MM.1S (cell line): ENCODE results near the gene SECTM1.

Experiments used
- DNase-seq: peaks from one replicate; pipeline ENCODE4 v3.0.0-alpha.2; 2015
- H2AFZ ChIP-seq: fragments of 300-600 bp; sonication (generic); 2 replicates; pipeline ENCODE4 v1.6.0; 2016; ENCODE audit warnings: antibody characterized with exemption, low read length
- H3F3A ChIP-seq: fragments of 300-600 bp; sonication (generic); 2 replicates; pipeline ENCODE4 v1.6.1; 2016; ENCODE audit warnings: mild to moderate bottlenecking, antibody characterized with exemption, low read length, moderate library complexity, mixed read lengths; ENCODE audit not compliant: insufficient read depth
- H3K27ac ChIP-seq: fragments of 300-600 bp; sonication (generic); 2 replicates; pipeline ENCODE4 v1.5.1; 2016; ENCODE audit warnings: mild to moderate bottlenecking, low read length
- H3K27me3 ChIP-seq: fragments of 300-600 bp; sonication (generic); replicated peaks from 2 replicates; pipeline ENCODE4 v1.6.0; 2016; ENCODE audit warnings: low read length; ENCODE audit not compliant: insufficient read depth
- H3K36me3 ChIP-seq: fragments of 300-600 bp; sonication (generic); replicated peaks from 2 replicates; pipeline ENCODE4 v1.6.1; 2016; ENCODE audit warnings: mild to moderate bottlenecking, low read length, mixed read lengths; ENCODE audit not compliant: insufficient read depth
- H3K4me1 ChIP-seq: fragments of 300-600 bp; sonication (generic); 2 replicates; pipeline ENCODE4 v1.6.1; 2016; ENCODE audit warnings: low read length, mixed read lengths
- H3K4me2 ChIP-seq: fragments of 300-600 bp; sonication (generic); 2 replicates; pipeline ENCODE4 v1.6.0; 2016; ENCODE audit warnings: low read depth, low read length
- H3K4me3 ChIP-seq: fragments of 300-600 bp; sonication (generic); 2 replicates; pipeline ENCODE4 v1.5.1; 2016; ENCODE audit warnings: low read length, mixed read lengths
- H3K79me2 ChIP-seq: fragments of 300-600 bp; sonication (generic); 2 replicates; pipeline ENCODE4 v1.6.1; 2016; ENCODE audit warnings: mixed run types, low read length, mixed read lengths
- H3K9ac ChIP-seq: fragments of 300-600 bp; sonication (generic); 2 replicates; pipeline ENCODE4 v1.6.1; 2016; ENCODE audit warnings: low read length, mixed read lengths
- H3K9me2 ChIP-seq: fragments of 300-600 bp; sonication (generic); replicated peaks from 2 replicates; pipeline ENCODE4 v1.6.1; 2016; ENCODE audit warnings: mild to moderate bottlenecking, low read length, mixed read lengths; ENCODE audit not compliant: insufficient read depth
- H3K9me3 ChIP-seq: fragments of 300-600 bp; sonication (generic); replicated peaks from 2 replicates; pipeline ENCODE4 v1.6.1; 2016; ENCODE audit warnings: mild to moderate bottlenecking, low read length, mixed read lengths; ENCODE audit not compliant: insufficient read depth
- H4K20me1 ChIP-seq: fragments of 300-600 bp; sonication (generic); 2 replicates; pipeline ENCODE4 v1.6.1; 2016; ENCODE audit warnings: mild to moderate bottlenecking, low read length, moderate library complexity, mixed read lengths; ENCODE audit not compliant: insufficient read depth
- CTCF ChIP-seq: fragments of 300-600 bp; sonication (generic); IDR thresholded peaks from 2 replicates; pipeline ENCODE4 v1.5.1; 2016; ENCODE audit warnings: antibody characterized with exemption, low read length, mixed read lengths
- EZH2 ChIP-seq: fragments of 300-600 bp; sonication (generic); optimal IDR thresholded peaks from 2 replicates; pipeline ENCODE3; 2017; ENCODE audit warnings: low read depth, mild to moderate bottlenecking, antibody characterized with exemption, low read length, mixed read lengths
- EZH2phosphoT487 ChIP-seq: fragments of 300-600 bp; sonication (generic); IDR thresholded peaks from 2 replicates; pipeline ENCODE4 v1.6.1; 2018; ENCODE audit warnings: antibody characterized with exemption, low read length

SECTM1 gene

GRCh38 chr17:82354804-82355308 lies 21.3 kb upstream of the SECTM1 start:
- H3F3A ChIP-seq, result peaks cover 28% of the 10 kb centered on the region
- no peaks in the 10 kb centered on the region for H3K79me2 ChIP-seq
- TF ChIP-seq EZH2phosphoT487 (no peak), EZH2 (no peak), CTCF (no peak)
- no peaks in the 10 kb centered on the region for H4K20me1 ChIP-seq
- H2AFZ ChIP-seq, result no peak overlapping the region
- no peak for DNase-seq
- no peaks in the 10 kb centered on the region for H3K9me2 ChIP-seq
- H3K4me3 ChIP-seq, result no peak overlapping the region
- peaks cover 59% of the 10 kb centered on the region for H3K4me1 ChIP-seq
- no peaks in the 10 kb centered on the region for H3K27me3 ChIP-seq
- H3K9ac ChIP-seq, result no peak overlapping the region
- no peaks in the 10 kb centered on the region for H3K9me3 ChIP-seq
- no peaks in the 10 kb centered on the region for H3K36me3 ChIP-seq
- no peak overlapping the region for H3K27ac ChIP-seq
- H3K4me2 ChIP-seq, result no peak overlapping the region

GRCh38 chr17:82353484-82353883 lies 19.9 kb upstream of the SECTM1 start:
- Histone ChIP-seq H3K27me3 (no peaks in the 10 kb centered on the region), H2AFZ (no peak overlapping the region), H4K20me1 (no peaks in the 10 kb centered on the region), H3K9me3 (no peaks in the 10 kb centered on the region), H3K27ac (no peak overlapping the region), H3K79me2 (no peaks in the 10 kb centered on the region), H3K36me3 (no peaks in the 10 kb centered on the region), H3K4me1 (peaks cover 55% of the 10 kb centered on the region), H3K9ac (no peak overlapping the region), H3K4me3 (no peak overlapping the region), H3K4me2 (no peak overlapping the region), H3K9me2 (no peaks in the 10 kb centered on the region), H3F3A (peaks cover 33% of the 10 kb centered on the region)
- DNase-seq, result no peak
- TF ChIP-seq CTCF (no peak), EZH2 (no peak), EZH2phosphoT487 (no peak)

- Histone ChIP-seq H3K27ac (peak overlapping the region; percentile 99), H3K4me1 (peaks cover 41% of the 10 kb centered on the region), H3K4me2 (peak overlapping the region; percentile 80)
These were observed 18.3 kb upstream of the SECTM1 start for GRCh38 chr17:82351713-82352488.

More at GRCh38 chr17:82351713-82352488, 18.3 kb upstream of the SECTM1 start:
- Histone ChIP-seq H3K9me2 (no peaks in the 10 kb centered on the region), H3F3A (peaks cover 24% of the 10 kb centered on the region), H3K36me3 (no peaks in the 10 kb centered on the region), H2AFZ (peak overlapping the region; percentile 60), H3K79me2 (no peaks in the 10 kb centered on the region), H3K9me3 (no peaks in the 10 kb centered on the region), H3K4me3 (peak overlapping the region; percentile 24), H4K20me1 (no peaks in the 10 kb centered on the region), H3K9ac (peak overlapping the region; percentile 78), H3K27me3 (no peaks in the 10 kb centered on the region)
- peak; percentile 93 for DNase-seq
- peak; percentile 93 for TF ChIP-seq CTCF
- no peak for TF ChIP-seq EZH2phosphoT487
